ENCODE measurements around the gene DISP2. TPM values are rescaled to one million over a fixed set of nuclear protein-coding genes. Genes with fewer than 3 reads are reported as not detected.

Gene DISP2
- total and polyA plus RNA-seq, 2 experiments from 2014 or later: 0.05 to 0.15 TPM

- TF ChIP-seq, protein P1, sequence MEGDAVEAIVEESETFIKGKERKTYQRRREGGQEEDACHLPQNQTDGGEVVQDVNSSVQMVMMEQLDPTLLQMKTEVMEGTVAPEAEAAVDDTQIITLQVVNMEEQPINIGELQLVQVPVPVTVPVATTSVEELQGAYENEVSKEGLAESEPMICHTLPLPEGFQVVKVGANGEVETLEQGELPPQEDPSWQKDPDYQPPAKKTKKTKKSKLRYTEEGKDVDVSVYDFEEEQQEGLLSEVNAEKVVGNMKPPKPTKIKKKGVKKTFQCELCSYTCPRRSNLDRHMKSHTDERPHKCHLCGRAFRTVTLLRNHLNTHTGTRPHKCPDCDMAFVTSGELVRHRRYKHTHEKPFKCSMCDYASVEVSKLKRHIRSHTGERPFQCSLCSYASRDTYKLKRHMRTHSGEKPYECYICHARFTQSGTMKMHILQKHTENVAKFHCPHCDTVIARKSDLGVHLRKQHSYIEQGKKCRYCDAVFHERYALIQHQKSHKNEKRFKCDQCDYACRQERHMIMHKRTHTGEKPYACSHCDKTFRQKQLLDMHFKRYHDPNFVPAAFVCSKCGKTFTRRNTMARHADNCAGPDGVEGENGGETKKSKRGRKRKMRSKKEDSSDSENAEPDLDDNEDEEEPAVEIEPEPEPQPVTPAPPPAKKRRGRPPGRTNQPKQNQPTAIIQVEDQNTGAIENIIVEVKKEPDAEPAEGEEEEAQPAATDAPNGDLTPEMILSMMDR (IDR thresholded peaks at IDR 0.05; ENCODE audit: low read depth, low read length): no peak
- Histone ChIP-seq H3K27ac (no peak overlapping the region), H3K9me3 (ENCODE audit: low read depth) (no peaks in the 10 kb centered on the region), H3K4me3 (no peak overlapping the region), H3K4me1 (ENCODE audit: low read depth) (peaks cover 55% of the 10 kb centered on the region), H3K36me3 (no peaks in the 10 kb centered on the region), H3K27me3 (no peaks in the 10 kb centered on the region)
- peak in 1 of 2 donors; percentile 65 for DNase-seq (ENCODE audit: low read depth in 1 of 2, low spot score in 1 of 2)
Measured at GRCh38 chr15:40336744-40337122, 21.3 kb upstream of the DISP2 start.

DNA sequence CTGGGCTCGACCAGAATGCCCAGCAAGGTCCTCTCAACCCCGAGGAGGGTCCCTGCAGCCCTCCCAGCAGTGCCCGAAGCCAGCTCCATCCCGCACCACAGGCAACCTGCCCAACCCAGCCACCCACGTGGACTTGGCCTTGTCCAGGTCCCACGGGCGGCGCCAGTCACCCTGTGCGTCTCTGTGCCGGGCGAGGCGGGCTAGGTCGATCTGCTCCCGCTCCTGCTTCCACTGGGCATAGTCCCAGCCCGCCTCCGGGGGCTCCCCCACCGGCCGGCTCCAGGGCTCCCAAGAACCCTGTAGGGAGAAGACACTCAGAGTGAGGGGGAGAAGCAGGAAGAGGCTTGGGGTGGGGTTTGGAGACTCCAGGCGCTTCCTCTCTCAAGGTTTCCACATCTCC is 20.4 kb upstream of the DISP2 start:
- H3K4me3 ChIP-seq: no peak overlapping the region
- TF ChIP-seq, protein P1 (IDR thresholded peaks at IDR 0.05; ENCODE audit: low read depth, low read length): no peak
- no peaks in the 10 kb centered on the region for H3K9me3 ChIP-seq (ENCODE audit: low read depth)
- DNase-seq (ENCODE audit: low read depth in 1 of 2, low spot score in 1 of 2): no peak
- no peak overlapping the region for H3K27ac ChIP-seq
- no peaks in the 10 kb centered on the region for H3K36me3 ChIP-seq
- peaks cover 46% of the 10 kb centered on the region for H3K4me1 ChIP-seq (ENCODE audit: low read depth)
- H3K27me3 ChIP-seq: no peaks in the 10 kb centered on the region

DNA sequence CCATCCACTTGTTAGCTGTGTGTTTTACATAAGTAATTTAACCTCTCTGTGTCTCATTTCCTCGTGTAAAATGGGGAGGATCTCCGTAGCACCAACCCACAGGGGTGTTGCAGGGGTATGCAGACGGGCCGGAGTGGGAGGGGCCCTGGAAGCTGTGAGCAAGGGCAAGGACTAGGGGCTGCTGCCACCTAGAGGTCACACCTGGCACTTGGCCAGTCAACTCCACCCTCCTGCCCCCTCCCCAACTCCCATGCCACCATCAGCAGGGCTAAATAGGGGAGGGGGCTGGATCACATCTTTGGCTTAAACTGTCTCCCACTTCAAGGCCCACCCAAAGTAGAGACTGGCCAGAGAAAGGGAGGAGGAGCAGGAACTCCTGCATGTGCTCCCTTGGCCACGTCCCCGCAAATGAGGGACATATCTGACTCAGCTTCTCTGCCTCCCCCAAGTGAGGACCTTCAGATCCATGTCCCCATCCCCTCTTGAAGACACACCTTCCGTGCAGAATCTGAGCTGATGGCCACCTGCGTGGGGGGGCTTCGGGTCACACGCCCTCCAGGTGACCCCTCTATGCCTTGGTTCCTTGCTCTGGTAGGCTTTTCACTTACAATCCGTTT is 19.9 kb upstream of the DISP2 start:
- DNase-seq (ENCODE audit: low read depth in 1 of 2, low spot score in 1 of 2): peak; percentile 76 to 89
- Histone ChIP-seq H3K27me3 (no peaks in the 10 kb centered on the region), H3K36me3 (no peaks in the 10 kb centered on the region), H3K4me1 (ENCODE audit: low read depth) (peaks cover 41% of the 10 kb centered on the region), H3K27ac (no peak overlapping the region), H3K9me3 (ENCODE audit: low read depth) (no peaks in the 10 kb centered on the region), H3K4me3 (no peak overlapping the region)
- TF ChIP-seq, protein P1 (IDR thresholded peaks at IDR 0.05; ENCODE audit: low read depth, low read length): peak; percentile 78

GRCh38 chr15:40338921-40339620 is 18.9 kb upstream of the DISP2 start:
- Histone ChIP-seq H3K4me1 (ENCODE audit: low read depth) (peaks cover 34% of the 10 kb centered on the region), H3K9me3 (ENCODE audit: low read depth) (no peaks in the 10 kb centered on the region), H3K27ac (peak overlapping the region; percentile 97), H3K4me3 (no peak overlapping the region), H3K27me3 (no peaks in the 10 kb centered on the region), H3K36me3 (no peaks in the 10 kb centered on the region)
- peak in 1 of 2 donors; percentile 76 for DNase-seq (ENCODE audit: low read depth in 1 of 2, low spot score in 1 of 2)
- TF ChIP-seq, protein P1 (IDR thresholded peaks at IDR 0.05; ENCODE audit: low read depth, low read length): no peak

DNA sequence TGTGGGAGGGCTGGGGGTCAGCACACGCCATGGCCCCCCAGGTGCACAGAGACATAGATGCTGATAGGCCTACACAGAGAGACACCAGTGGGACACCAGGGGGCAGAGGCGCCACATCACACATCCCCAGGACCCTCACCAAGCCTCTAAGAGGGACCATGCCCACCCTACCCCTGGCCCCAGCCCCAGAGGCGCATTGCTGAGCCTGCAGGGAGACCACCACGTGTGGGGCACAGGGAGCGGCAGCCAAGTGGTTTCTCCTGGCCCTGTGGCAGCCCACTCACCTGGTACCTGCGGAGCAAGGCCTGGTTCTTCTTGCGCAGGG is 18.4 kb upstream of the DISP2 start:
- Histone ChIP-seq H3K4me3 (no peak overlapping the region), H3K27me3 (no peaks in the 10 kb centered on the region), H3K36me3 (no peaks in the 10 kb centered on the region), H3K4me1 (ENCODE audit: low read depth) (peaks cover 29% of the 10 kb centered on the region), H3K27ac (peak overlapping the region; percentile 97), H3K9me3 (ENCODE audit: low read depth) (no peaks in the 10 kb centered on the region)
- TF ChIP-seq, protein P1 (IDR thresholded peaks at IDR 0.05; ENCODE audit: low read depth, low read length): peak; percentile 13
- no peak for DNase-seq (ENCODE audit: low read depth in 1 of 2, low spot score in 1 of 2)
